Measurements from ENCODE around the gene ENOSF1.

DNA sequence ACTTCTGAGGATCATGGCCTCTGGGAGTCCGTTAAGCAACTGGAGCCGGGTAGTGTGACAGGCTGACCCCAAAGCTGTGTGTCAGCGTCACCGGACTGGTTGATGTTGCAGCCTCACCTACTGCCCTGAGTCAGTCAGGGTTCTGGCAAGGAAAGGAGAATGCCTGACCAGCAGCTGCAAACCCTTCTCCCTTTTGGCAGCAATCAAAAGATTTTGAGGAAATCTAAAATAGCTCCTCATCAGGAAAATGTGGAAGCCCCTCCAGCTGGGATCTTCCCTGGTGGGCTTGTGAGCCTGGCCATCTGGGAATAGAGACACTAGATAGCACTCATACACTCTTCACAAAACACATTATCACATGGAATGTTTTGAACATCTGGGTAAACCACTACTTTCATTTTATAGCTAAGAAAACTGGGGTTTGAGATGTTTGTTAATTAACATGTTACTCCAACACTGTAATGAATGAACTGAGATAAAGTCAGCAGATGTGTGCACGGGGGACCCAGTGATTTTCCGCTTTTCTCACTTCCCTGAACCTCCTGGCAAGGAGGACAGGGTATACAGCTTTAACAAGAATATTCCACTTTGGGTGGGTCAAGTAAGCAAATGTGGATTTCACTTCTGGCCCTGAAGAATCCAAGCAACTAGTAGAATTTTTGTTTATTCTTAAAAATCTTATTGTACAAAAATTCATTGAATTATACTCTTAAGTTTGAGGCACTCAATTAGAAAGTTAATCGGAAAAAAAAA is 91.0 kb downstream of the ENOSF1 start:
- no peak for TF ChIP-seq POLR2A (IDR thresholded peaks at IDR 0.05)
- TF ChIP-seq, protein P1, sequence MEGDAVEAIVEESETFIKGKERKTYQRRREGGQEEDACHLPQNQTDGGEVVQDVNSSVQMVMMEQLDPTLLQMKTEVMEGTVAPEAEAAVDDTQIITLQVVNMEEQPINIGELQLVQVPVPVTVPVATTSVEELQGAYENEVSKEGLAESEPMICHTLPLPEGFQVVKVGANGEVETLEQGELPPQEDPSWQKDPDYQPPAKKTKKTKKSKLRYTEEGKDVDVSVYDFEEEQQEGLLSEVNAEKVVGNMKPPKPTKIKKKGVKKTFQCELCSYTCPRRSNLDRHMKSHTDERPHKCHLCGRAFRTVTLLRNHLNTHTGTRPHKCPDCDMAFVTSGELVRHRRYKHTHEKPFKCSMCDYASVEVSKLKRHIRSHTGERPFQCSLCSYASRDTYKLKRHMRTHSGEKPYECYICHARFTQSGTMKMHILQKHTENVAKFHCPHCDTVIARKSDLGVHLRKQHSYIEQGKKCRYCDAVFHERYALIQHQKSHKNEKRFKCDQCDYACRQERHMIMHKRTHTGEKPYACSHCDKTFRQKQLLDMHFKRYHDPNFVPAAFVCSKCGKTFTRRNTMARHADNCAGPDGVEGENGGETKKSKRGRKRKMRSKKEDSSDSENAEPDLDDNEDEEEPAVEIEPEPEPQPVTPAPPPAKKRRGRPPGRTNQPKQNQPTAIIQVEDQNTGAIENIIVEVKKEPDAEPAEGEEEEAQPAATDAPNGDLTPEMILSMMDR (IDR thresholded peaks at IDR 0.05), result no peak

Data from thyroid gland (tissue), 4 donors.